Astrocyte of the spinal cord (primary cell): Measurements from ENCODE around the gene ADARB2.

Source experiments
- DNase-seq: peaks from one replicate; pipeline ENCODE4 v3.0.0; 2011; ENCODE audit warnings: low read depth, low spot score
- H3K4me3 ChIP-seq: 2 replicates; pipeline ENCODE4 v1.5.1; 2011; ENCODE audit warnings: low read depth, mild to moderate bottlenecking, low read length, moderate library complexity
- CTCF ChIP-seq: IDR thresholded peaks from 2 replicates; pipeline ENCODE4 v1.5.1; 2012; ENCODE audit warnings: low read depth, mild to moderate bottlenecking, low read length, inconsistent platforms
- in situ Hi-C: cut with HindIII; loops from 2 replicates; pipeline ENCODE4 v1.10.0; 2017; ENCODE audit warnings: low sequenced_read_pairs

The ADARB2 gene

GRCh38 chr10:1273372-1274105 lies 463.8 kb downstream of the ADARB2 start:
- in situ Hi-C loops, result no loop called here
- no peak for TF ChIP-seq CTCF
- H3K4me3 ChIP-seq, result no peak overlapping the region
- no peak for DNase-seq

GRCh38 chr10:1272777-1273161 lies 464.6 kb downstream of the ADARB2 start:
- in situ Hi-C loops, result no loop called here
- no peak for TF ChIP-seq CTCF
- H3K4me3 ChIP-seq, result no peak overlapping the region
- no peak for DNase-seq

GRCh38 chr10:1272079-1272776 lies 465.1 kb downstream of the ADARB2 start:
- in situ Hi-C loops, result no loop called here
- H3K4me3 ChIP-seq, result no peak overlapping the region
- TF ChIP-seq CTCF, result no peak
- no peak for DNase-seq

- TF ChIP-seq CTCF, result no peak
- H3K4me3 ChIP-seq, result no peak overlapping the region
- DNase-seq, result no peak
- in situ Hi-C loops, result no loop called here
Observed at GRCh38 chr10:1270906-1271305, 466.4 kb downstream of the ADARB2 start.

GRCh38 chr10:1270490-1270889 lies 466.8 kb downstream of the ADARB2 start:
- no peak overlapping the region for H3K4me3 ChIP-seq
- no peak for TF ChIP-seq CTCF
- DNase-seq, result no peak
- in situ Hi-C loops, result no loop called here

GRCh38 chr10:1268831-1269230 lies 468.5 kb downstream of the ADARB2 start:
- H3K4me3 ChIP-seq, result no peak overlapping the region
- no peak for DNase-seq
- TF ChIP-seq CTCF, result no peak
- in situ Hi-C loops, result no loop called here
